ENCODE data around the gene FAAH2.

DNA sequence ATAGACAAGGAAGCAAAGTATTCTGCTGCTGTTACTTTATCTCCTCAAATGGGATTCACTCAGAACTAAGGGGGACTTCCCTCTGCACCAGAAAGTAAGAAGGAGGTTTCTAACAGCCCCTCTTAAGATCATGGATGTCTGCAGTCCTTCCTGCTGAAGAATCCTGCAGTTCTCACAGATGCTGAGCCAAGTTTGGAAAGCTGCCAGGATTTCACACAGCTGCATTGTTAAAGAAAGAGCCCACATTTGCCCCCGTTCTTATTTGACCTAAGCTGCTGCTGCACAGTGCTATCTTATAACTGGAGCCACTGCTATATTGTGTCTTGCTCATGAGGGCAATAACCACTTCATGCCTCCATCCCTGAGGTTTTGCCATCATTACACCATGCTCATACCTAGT is 81.1 kb downstream of the FAAH2 start:
- TF ChIP-seq, protein P1, sequence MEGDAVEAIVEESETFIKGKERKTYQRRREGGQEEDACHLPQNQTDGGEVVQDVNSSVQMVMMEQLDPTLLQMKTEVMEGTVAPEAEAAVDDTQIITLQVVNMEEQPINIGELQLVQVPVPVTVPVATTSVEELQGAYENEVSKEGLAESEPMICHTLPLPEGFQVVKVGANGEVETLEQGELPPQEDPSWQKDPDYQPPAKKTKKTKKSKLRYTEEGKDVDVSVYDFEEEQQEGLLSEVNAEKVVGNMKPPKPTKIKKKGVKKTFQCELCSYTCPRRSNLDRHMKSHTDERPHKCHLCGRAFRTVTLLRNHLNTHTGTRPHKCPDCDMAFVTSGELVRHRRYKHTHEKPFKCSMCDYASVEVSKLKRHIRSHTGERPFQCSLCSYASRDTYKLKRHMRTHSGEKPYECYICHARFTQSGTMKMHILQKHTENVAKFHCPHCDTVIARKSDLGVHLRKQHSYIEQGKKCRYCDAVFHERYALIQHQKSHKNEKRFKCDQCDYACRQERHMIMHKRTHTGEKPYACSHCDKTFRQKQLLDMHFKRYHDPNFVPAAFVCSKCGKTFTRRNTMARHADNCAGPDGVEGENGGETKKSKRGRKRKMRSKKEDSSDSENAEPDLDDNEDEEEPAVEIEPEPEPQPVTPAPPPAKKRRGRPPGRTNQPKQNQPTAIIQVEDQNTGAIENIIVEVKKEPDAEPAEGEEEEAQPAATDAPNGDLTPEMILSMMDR (IDR thresholded peaks at IDR 0.05; ENCODE audit: low read depth, low read length, poor library complexity, severe bottlenecking), result no peak
- no peak for TF ChIP-seq EZH2phosphoT487 (IDR thresholded peaks at IDR 0.05; ENCODE audit: borderline replicate concordance, low read length)

Measured in DOHH2 (cell line).